Activated naive CD8-positive, alpha-beta T cell (primary cell): Measurements from ENCODE around the gene PPIL1.
A peak's percentile ranks its signal among the peaks of the same experiment; 100 is the strongest.
"Not testable (repeated sequence)": the region's sequence is repeated elsewhere in the genome, so short reads cannot be mapped to it uniquely, and the experiment has no call there.

Experiments used
- H3K27ac Mint-ChIP-seq: one replicate; pipeline ENCODE4 v1.8.0; 2021; ENCODE audit warnings: mixed read lengths
- H3K27me3 Mint-ChIP-seq: one replicate; pipeline ENCODE4 v1.8.0; 2021; ENCODE audit warnings: mixed read lengths
- H3K36me3 Mint-ChIP-seq: one replicate; pipeline ENCODE4 v1.8.0; 2021; ENCODE audit warnings: mixed read lengths
- H3K4me1 Mint-ChIP-seq: one replicate; pipeline ENCODE4 v1.8.0; 2021; ENCODE audit warnings: low read depth, mixed read lengths
- H3K4me3 Mint-ChIP-seq: one replicate; pipeline ENCODE4 v1.8.0; 2021; ENCODE audit warnings: mild to moderate bottlenecking, mixed read lengths
- H3K9me3 Mint-ChIP-seq: one replicate; pipeline ENCODE4 v1.8.0; 2021; ENCODE audit warnings: low read depth, mixed read lengths

PPIL1 gene

GRCh38 chr6:36904851-36905393, 30.3 kb upstream of the PPIL1 start:
- peaks cover 17% of the 10 kb centered on the region for H3K36me3 Mint-ChIP-seq
- no peaks in the 10 kb centered on the region for H3K27me3 Mint-ChIP-seq
- H3K9me3 Mint-ChIP-seq, result no peaks in the 10 kb centered on the region
- no peak overlapping the region for H3K27ac Mint-ChIP-seq
- no peak overlapping the region for H3K4me3 Mint-ChIP-seq
- H3K4me1 Mint-ChIP-seq, result peaks cover 3% of the 10 kb centered on the region

- H3K9me3 Mint-ChIP-seq, result no peaks in the 10 kb centered on the region
- no peaks in the 10 kb centered on the region for H3K27me3 Mint-ChIP-seq
- H3K27ac Mint-ChIP-seq, result peak overlapping the region; percentile 54
Measured at GRCh38 chr6:36904114-36904513, 29.5 kb upstream of the PPIL1 start.

GRCh38 chr6:36897609-36898008, 23.0 kb upstream of the PPIL1 start:
- Mint-ChIP-seq H3K4me1 (peaks cover 6% of the 10 kb centered on the region), H3K4me3 (no peak overlapping the region), H3K27me3 (no peaks in the 10 kb centered on the region), H3K9me3 (no peaks in the 10 kb centered on the region), H3K36me3 (peaks cover 14% of the 10 kb centered on the region), H3K27ac (no peak overlapping the region)

More at GRCh38 chr6:36904114-36904513, 29.5 kb upstream of the PPIL1 start:
- peaks cover 3% of the 10 kb centered on the region for H3K4me1 Mint-ChIP-seq
- H3K4me3 Mint-ChIP-seq, result no peak overlapping the region
- H3K36me3 Mint-ChIP-seq, result peaks cover 19% of the 10 kb centered on the region

DNA sequence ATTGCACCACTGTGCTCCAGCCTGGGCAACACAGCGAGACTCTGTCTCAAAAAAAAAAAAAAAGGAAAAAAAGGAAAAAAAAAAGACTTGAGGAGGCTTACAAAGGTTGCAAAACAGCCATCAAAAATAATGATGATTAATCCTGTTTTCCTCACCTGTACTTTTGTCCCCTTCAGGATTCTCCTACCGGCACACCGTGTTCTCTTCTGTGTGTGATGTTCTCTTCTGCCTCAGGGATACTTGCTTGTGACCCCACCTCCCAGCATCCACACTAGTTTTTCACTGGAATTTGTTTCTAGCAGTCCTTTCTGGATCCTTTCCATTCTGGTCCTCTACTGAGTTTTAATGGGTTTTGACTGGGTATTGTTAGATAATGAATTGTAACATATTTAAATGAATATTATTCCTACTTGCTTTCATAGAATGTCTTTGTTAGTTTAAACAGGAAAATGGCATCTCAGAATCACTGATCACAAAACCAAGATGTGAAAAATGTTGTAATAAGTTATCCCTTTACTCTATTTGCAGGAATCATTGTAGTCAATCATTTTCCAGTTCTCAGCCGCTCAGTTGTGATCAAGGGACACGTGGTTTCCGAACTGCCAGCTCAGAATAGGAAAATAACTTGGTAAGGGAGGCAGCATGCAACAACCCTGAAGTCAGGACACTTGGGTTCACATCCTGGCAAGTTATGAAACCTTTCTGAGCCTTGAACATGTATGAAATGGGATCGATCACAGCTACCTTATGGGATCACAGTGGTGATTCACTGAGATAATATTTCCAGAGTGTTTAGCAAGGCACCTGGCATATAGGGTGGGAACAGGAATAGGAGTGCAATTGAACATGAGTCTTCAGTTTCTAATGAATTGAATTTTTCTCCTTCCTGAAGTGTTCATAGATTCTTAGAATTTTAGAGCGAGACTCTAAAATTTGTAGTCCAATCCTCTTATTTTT, 19.7 kb upstream of the PPIL1 start:
- Mint-ChIP-seq H3K27me3 (no peaks in the 10 kb centered on the region), H3K4me3 (no peak overlapping the region), H3K9me3 (no peaks in the 10 kb centered on the region), H3K36me3 (peaks cover 8% of the 10 kb centered on the region), H3K27ac (no peak overlapping the region), H3K4me1 (peaks cover 13% of the 10 kb centered on the region)

DNA sequence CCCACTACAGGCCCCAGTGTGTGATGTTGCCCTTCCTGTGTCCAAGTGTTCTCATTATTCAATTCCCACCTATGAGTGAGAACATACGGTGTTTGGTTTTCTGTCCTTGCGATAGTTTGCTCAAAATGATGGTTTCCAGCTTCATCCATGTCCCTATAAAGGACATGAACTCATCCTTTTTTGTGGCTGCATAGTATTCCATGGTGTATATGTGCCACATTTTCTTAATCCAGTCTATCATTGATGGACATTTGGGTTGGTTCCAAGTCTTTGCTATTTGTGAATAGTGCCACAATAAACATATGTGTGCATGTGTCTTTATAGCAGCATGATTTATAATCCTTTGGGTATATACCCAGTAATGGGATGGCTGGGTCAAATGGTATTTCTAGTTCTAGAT, 16.6 kb upstream of the PPIL1 start:
- H3K9me3 Mint-ChIP-seq, H3K36me3 Mint-ChIP-seq, H3K27ac Mint-ChIP-seq, H3K27me3 Mint-ChIP-seq, H3K4me3 Mint-ChIP-seq: not testable (repeated sequence)
- peaks cover 32% of the 10 kb centered on the region for H3K4me1 Mint-ChIP-seq

DNA sequence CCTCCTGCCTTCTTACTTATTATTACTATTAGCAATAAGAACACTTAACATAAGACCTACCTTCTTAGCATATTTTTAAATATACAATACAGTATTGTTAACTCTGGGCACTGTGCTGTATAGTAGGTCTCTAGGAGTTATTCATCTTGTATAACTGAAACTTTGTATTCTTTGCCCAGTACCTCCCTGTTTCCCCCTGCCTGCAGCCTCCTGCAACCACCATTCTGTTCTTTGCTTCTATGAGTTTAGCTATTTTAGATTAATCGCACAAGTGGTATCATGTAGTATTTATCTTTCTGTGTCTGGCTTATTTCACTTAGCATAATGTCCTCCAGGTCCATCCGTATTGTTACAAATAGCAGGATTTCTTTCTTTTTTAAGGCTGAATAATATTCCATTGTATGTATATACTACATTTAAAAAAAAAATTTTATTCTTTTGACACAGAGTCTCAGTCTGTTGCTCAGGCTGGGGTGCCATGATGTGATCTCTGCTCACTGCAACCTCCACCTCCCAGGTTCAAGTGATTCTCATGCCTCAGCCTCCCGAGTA, 15.6 kb upstream of the PPIL1 start:
- Mint-ChIP-seq H3K9me3 (no peaks in the 10 kb centered on the region), H3K4me3 (no peak overlapping the region), H3K4me1 (peaks cover 37% of the 10 kb centered on the region)

DNA sequence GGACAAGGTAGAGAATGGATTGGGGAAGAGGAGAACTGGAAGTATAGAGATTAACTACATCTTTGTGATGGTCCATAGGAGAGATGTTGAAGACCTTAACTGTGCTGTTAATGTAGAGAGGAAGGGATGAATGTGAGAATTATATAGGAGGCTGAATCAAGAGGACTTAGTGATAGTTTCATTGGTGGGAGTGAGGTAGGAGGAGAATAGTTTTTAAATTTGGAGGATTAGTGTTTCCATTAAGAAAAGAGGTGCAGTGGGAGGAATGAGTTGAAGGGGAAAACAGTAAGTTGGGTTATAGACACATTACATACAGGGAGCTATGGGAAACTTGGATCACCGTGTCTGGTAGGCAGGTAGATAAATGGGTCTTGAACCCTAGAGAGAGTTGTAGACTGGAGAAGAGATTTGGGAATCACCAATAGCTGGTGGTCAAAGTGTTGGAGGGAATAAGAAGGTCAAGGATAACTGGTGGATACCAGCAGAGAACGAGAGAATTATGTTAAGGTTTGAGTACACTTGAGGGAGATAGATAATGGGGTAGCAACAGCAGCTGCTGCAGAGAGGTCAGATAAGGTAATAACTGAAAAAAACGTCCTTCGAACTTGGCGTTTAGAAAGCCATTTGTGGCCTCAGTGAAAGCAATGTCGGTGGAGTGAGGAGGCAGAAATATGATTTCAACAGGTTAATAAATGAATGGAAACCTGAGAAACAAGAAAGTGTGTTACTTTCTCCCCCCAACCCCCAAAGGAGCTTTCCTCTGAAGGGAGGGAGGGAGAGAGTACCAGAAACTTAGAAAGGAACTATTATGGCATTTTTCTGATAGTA, 14.3 kb upstream of the PPIL1 start:
- H3K36me3 Mint-ChIP-seq, result no peaks in the 10 kb centered on the region
- H3K27me3 Mint-ChIP-seq, result no peaks in the 10 kb centered on the region
- H3K9me3 Mint-ChIP-seq, result no peaks in the 10 kb centered on the region
- peaks cover 39% of the 10 kb centered on the region for H3K4me1 Mint-ChIP-seq
- no peak overlapping the region for H3K4me3 Mint-ChIP-seq
- H3K27ac Mint-ChIP-seq, result peak overlapping the region; percentile 28

More for the DNA sequence above, 15.6 kb upstream of the PPIL1 start:
- Mint-ChIP-seq H3K36me3 (peaks cover 2% of the 10 kb centered on the region), H3K27me3 (no peaks in the 10 kb centered on the region), H3K27ac (no peak overlapping the region)

DNA sequence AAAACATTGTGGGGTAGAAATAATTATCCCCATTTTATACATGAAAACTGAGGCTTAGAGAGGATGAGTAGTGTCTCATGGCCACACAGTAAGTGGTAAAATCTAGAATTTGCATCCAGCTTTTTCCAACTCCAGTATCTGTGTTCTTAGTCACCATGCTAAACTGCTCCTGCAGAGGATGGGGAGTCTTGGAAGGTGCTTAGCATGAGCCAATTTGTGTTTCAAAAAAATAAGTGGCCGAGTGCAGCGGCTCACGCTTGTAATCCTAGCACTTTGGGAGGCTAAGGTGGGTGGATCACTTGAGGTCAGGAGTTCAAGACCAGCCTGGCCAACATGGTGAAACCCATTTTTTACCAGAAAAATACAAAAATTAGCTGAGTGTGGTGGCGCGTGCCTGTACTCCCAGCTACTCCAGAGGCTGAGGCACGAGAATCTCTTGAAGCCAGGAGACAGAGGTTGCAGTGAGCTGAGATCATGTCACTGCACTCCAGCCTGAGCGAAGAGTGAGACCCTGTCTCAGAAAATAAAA, 13.6 kb upstream of the PPIL1 start:
- H3K4me3 Mint-ChIP-seq, result no peak overlapping the region

GRCh38 chr6:36886950-36887618, 12.5 kb upstream of the PPIL1 start:
- Mint-ChIP-seq H3K27ac (peak overlapping the region; percentile 41), H3K27me3 (no peaks in the 10 kb centered on the region), H3K9me3 (no peaks in the 10 kb centered on the region), H3K4me3 (peak overlapping the region; percentile 94), H3K36me3 (no peaks in the 10 kb centered on the region), H3K4me1 (peaks cover 39% of the 10 kb centered on the region)

More for the DNA sequence above, 13.6 kb upstream of the PPIL1 start:
- peak overlapping the region; percentile 28 for H3K27ac Mint-ChIP-seq
- H3K27me3 Mint-ChIP-seq, result no peaks in the 10 kb centered on the region
- no peaks in the 10 kb centered on the region for H3K36me3 Mint-ChIP-seq
- no peaks in the 10 kb centered on the region for H3K9me3 Mint-ChIP-seq
- H3K4me1 Mint-ChIP-seq, result peaks cover 39% of the 10 kb centered on the region

GRCh38 chr6:36885461-36886401, 11.1 kb upstream of the PPIL1 start, which contains the start of gene C6orf89:
Gene C6orf89 (plus strand): TSS chr6:36885952. CDS start chr6:36899445, 13,493 bp downstream.
- Mint-ChIP-seq H3K27me3 (no peaks in the 10 kb centered on the region), H3K4me1 (peaks cover 36% of the 10 kb centered on the region), H3K36me3 (no peaks in the 10 kb centered on the region), H3K27ac (peak within 1 kb of the TSS; percentile 96), H3K9me3 (no peaks in the 10 kb centered on the region), H3K4me3 (peak within 1 kb of the TSS; percentile 94)

DNA sequence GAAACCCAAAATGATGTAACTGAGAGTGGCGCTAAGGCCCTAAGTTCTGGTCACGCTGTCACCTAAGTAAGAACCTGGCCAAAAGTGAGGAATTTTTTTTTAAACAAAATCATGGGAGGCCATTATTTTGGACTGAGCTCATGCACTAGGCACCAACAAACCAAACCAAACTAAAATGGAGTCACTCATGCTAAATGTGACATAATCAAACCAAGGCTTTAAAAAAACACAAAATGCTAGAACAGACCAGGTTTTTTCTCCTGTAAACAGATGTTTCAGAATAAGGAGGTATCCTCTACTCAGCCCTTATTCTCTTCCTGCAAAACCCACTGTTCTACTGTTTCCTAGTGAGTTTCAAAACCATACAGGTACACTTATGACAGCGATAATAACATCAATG, 10.0 kb upstream of the PPIL1 start:
- H3K4me1 Mint-ChIP-seq, result peaks cover 32% of the 10 kb centered on the region
- H3K9me3 Mint-ChIP-seq, result no peaks in the 10 kb centered on the region
- peak overlapping the region; percentile 30 for H3K4me3 Mint-ChIP-seq
- no peaks in the 10 kb centered on the region for H3K27me3 Mint-ChIP-seq
- no peak overlapping the region for H3K27ac Mint-ChIP-seq
- no peaks in the 10 kb centered on the region for H3K36me3 Mint-ChIP-seq

DNA sequence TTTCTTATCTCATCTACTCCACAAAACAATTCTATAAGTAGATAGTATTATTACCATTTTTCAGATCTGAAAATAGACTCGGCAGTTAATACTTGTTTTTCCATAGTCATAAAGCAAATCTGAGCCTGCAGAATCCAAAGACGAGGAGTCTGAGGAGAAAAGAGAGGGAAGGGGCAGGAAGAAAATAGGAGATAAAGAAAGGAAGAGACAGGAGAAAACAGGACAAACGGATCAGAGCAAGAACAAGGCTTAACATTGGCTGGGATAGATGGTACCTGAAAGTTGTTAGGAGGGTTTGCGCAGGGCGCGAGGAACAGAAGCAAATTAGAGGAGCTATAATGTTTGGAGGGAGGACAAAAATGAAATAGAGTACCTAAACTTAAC, 639 bp upstream of the PPIL1 start:
- Mint-ChIP-seq H3K36me3 (peaks cover 15% of the 10 kb centered on the region), H3K4me3 (peak overlapping the region; percentile 99), H3K9me3 (no peaks in the 10 kb centered on the region), H3K27me3 (peaks cover 2% of the 10 kb centered on the region), H3K4me1 (peaks cover 38% of the 10 kb centered on the region), H3K27ac (peak overlapping the region; percentile 100)
